Upper lobe of left lung (tissue), 4 donors: ENCODE results near the gene ADRB2.

Source experiments
- EP300 ChIP-seq, 4 donors: sonication (generic); formaldehyde crosslinking; IDR thresholded peaks; one replicate each; pipeline ENCODE4 v1.5.1; 2017; ENCODE audit warnings: antibody characterized with exemption in 4 of 4, control low read depth in 2 of 4
- POLR2A ChIP-seq, 4 donors: fragments of 450-650 bp; IDR thresholded peaks; one replicate each; pipeline ENCODE4 v1.5.1; 2016 to 2017; ENCODE audit warnings: antibody characterized with exemption in 4 of 4, mild to moderate bottlenecking in 2 of 4
- POLR2AphosphoS5 ChIP-seq, 2 donors: sonication (generic); formaldehyde crosslinking; IDR thresholded peaks; one replicate each; pipeline ENCODE4 v1.5.1; 2017; ENCODE audit warnings: antibody characterized with exemption in 2 of 2
- TF ChIP-seq, protein P1 (sequence below), 6 experiments: fragments of 450-650 bp in 4 of 6; fragments of 200-600 bp in 2 of 6; sonication (generic) in 2 of 6; IDR thresholded peaks; one replicate each; pipeline ENCODE4 v1.5.1; 2016 to 2019; ENCODE audit warnings: antibody characterized with exemption in 6 of 6

DNA sequence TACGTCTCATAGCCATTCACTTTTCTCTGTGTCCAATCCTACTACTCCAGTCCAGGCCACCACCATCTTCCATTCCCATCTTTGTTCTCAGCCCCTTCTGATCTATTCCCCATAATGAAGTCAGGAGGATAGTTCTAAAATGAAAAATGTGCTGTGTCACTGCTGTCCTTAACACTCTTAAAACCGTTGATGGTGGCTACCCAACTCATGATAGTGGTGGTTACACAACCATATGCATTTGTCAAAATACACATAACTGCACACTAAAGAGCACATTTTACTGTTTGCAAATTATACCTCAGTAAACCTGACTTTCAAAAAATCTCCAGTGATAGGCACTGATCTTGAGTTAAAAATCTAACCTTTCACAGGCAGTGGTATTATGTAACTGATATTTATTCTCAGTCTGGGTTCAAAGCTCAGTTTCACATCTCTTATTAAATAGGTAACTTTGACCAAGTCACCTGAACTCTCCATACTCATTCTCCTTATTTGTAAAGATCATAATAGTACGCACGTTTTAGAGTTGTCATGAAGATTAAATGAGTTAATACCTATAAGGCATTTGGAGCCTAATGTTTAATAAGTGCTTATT, 24.6 kb upstream of the ADRB2 start:
- TF ChIP-seq, protein P1, sequence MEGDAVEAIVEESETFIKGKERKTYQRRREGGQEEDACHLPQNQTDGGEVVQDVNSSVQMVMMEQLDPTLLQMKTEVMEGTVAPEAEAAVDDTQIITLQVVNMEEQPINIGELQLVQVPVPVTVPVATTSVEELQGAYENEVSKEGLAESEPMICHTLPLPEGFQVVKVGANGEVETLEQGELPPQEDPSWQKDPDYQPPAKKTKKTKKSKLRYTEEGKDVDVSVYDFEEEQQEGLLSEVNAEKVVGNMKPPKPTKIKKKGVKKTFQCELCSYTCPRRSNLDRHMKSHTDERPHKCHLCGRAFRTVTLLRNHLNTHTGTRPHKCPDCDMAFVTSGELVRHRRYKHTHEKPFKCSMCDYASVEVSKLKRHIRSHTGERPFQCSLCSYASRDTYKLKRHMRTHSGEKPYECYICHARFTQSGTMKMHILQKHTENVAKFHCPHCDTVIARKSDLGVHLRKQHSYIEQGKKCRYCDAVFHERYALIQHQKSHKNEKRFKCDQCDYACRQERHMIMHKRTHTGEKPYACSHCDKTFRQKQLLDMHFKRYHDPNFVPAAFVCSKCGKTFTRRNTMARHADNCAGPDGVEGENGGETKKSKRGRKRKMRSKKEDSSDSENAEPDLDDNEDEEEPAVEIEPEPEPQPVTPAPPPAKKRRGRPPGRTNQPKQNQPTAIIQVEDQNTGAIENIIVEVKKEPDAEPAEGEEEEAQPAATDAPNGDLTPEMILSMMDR (IDR thresholded peaks at IDR 0.05) = no peak
- TF ChIP-seq POLR2AphosphoS5 (IDR thresholded peaks at IDR 0.05) (no peak), POLR2A (IDR thresholded peaks at IDR 0.05) (no peak), EP300 (IDR thresholded peaks at IDR 0.05) (no peak)
